K562 (cell line): ENCODE results near the gene ERF. TPM values are rescaled to one million over a fixed set of nuclear protein-coding genes. Genes with fewer than 3 reads are reported as not detected.

Source experiments
- ARID3B ChIP-seq: fragments of 250-450 bp; sonication (Bioruptor Pico); IDR thresholded peaks from 2 replicates; pipeline ENCODE4 v1.4.0; 2020; ENCODE audit warnings: borderline replicate concordance
- ATF4 ChIP-seq: fragments of 450-650 bp; formaldehyde crosslinking; IDR thresholded peaks from 2 replicates; pipeline ENCODE4 v1.4.0; 2022; ENCODE audit warnings: mild to moderate bottlenecking, moderate library complexity
- BACH1 ChIP-seq: fragments of 200-800 bp; sonication (Bioruptor generic); IDR thresholded peaks from 2 replicates; pipeline ENCODE4 v1.6.1; 2016; ENCODE audit warnings: missing genetic modification characterization, missing compliant biosample characterization
- BRD9 ChIP-seq: fragments of 450-650 bp; IDR thresholded peaks from 2 replicates; pipeline ENCODE4 v1.6.1; 2018; ENCODE audit warnings: low read depth; ENCODE audit not compliant: partially characterized antibody
- HDAC1 ChIP-seq, 2 experiments: fragments of 450-650 bp; IDR thresholded peaks; 2 replicates each; pipeline ENCODE4 v1.6.1; 2016 to 2017; ENCODE audit warnings: inconsistent platforms in 1 of 2, mild to moderate bottlenecking in 1 of 2, moderate library complexity in 1 of 2
- KDM5B ChIP-seq: fragments of 200-600 bp; sonication (generic); IDR thresholded peaks from 2 replicates; pipeline ENCODE4 v1.6.1; 2012; ENCODE audit warnings: low read depth, mild to moderate bottlenecking, moderate library complexity, low read length, control low read depth, inconsistent platforms; ENCODE audit not compliant: insufficient replicate concordance
- NCOA2 ChIP-seq, 2 experiments: fragments of 450-650 bp; IDR thresholded peaks; 2 replicates each; pipeline ENCODE4 v1.6.1; 2018; ENCODE audit warnings: mild to moderate bottlenecking in 2 of 2, moderate library complexity in 1 of 2; ENCODE audit not compliant: partially characterized antibody in 2 of 2
- NR2F6 ChIP-seq: fragments of 450-650 bp; formaldehyde crosslinking; IDR thresholded peaks from 2 replicates; pipeline ENCODE4 v1.4.0; 2020; ENCODE audit warnings: mild to moderate bottlenecking
- SP1 ChIP-seq: sonication (generic); formaldehyde crosslinking; IDR thresholded peaks from 2 replicates; pipeline ENCODE4 v1.8.1; 2022; ENCODE audit warnings: mild to moderate bottlenecking, missing genetic modification reagents
- USF2 ChIP-seq: sonication (generic); formaldehyde crosslinking; IDR thresholded peaks from 2 replicates; pipeline ENCODE4 v1.5.0; 2020; ENCODE audit warnings: missing genetic modification reagents
- ZBTB40 ChIP-seq, 2 experiments: fragments of 450-650 bp in 1 of 2; sonication (generic) in 1 of 2; formaldehyde crosslinking in 1 of 2; IDR thresholded peaks; 2 replicates each; pipeline versions ENCODE4 v1.7.1 to v1.9.0; 2016 to 2022; ENCODE audit warnings: inconsistent platforms in 1 of 2, mild to moderate bottlenecking in 1 of 2, missing genetic modification reagents in 1 of 2
- ZFP30 ChIP-seq: fragments of 250-450 bp; sonication (Bioruptor Pico); IDR thresholded peaks from 2 replicates; pipeline ENCODE4 v1.8.0; 2022; ENCODE audit warnings: moderate library complexity, mild to moderate bottlenecking, inconsistent platforms, borderline replicate concordance
- ZNF232 ChIP-seq: sonication (generic); formaldehyde crosslinking; IDR thresholded peaks from 2 replicates; pipeline ENCODE4 v1.8.0; 2022; ENCODE audit warnings: mild to moderate bottlenecking, missing genetic modification reagents
- polyA plus RNA-seq, 8 experiments: library from polyadenylated mRNA; depleted of rRNA in 4 of 8; stranded (reverse) in 5 of 8; unstranded in 3 of 8; fragments of >200 nt; fragmentation: Nextera tagmentation in 2 of 8; fragmentation: Illumina TruSeq in 1 of 8; extraction: Ambion mirVana in 2 of 8; extraction: Trizol in 1 of 8; gene quantifications; 2 replicates each; pipeline versions ENCODE4 v1.2.1 to v1.2.3, GENCODE V29; 2011 to 2014; ENCODE audit warnings: inconsistent platforms in 1 of 8, missing spikeins in 1 of 8
- total RNA-seq, 7 experiments: library from RNA; depleted of rRNA in 6 of 7; stranded (reverse); fragments of >200 nt in 6 of 7; fragmentation: Illumina TruSeq in 2 of 7; extraction: Trizol in 2 of 7; gene quantifications; 2 replicates each; pipeline versions ENCODE4 v1.2.1 to v1.2.3, GENCODE V29; 2011 to 2021; ENCODE audit warnings: low replicate concordance in 1 of 7

ERF gene
- total and polyA plus RNA-seq, 9 of the 15 experiments (the other 6 are each of a cell fraction or from before 2014, with no cell fraction given): 0.03 to 75.4 (median 27.0) TPM

- TF ChIP-seq ZBTB40 (IDR thresholded peaks at IDR 0.05): peak; percentile 42; the same call in 1 of the 2 replicates
- TF ChIP-seq ZBTB40 (CRISPR knock-in tag; IDR thresholded peaks at IDR 0.05): no peak
- TF ChIP-seq BRD9: no peak
- TF ChIP-seq ARID3B (CRISPR knock-in tag): no peak
- no peak for TF ChIP-seq NR2F6 (CRISPR knock-in tag)
- no peak for TF ChIP-seq USF2 (CRISPR knock-in tag)
- TF ChIP-seq ATF4: no peak
- TF ChIP-seq SP1: no peak
- no peak for TF ChIP-seq ZFP30
- TF ChIP-seq ZNF232 (CRISPR knock-in tag): no peak
- peak in 1 of 2 experiments; percentile 67; a peak in 1 of 4 replicates for TF ChIP-seq HDAC1 (IDR thresholded peaks at IDR 0.05)
- TF ChIP-seq NCOA2 (IDR thresholded peaks at IDR 0.05; ENCODE audit: partially characterized antibody in 2 of 2): no peak
- no peak for TF ChIP-seq BACH1 (tag)
- no peak for TF ChIP-seq KDM5B
Observed at GRCh38 chr19:42229855-42230351, 25.0 kb downstream of the ERF start (continued).
